Measurements from ENCODE around the gene TOP1. TPM values are rescaled to one million over a fixed set of nuclear protein-coding genes. Genes with fewer than 3 reads are reported as not detected.

TOP1 gene
- total RNA-seq, 1 donor from 2014 or later: 90.8 TPM

DNA sequence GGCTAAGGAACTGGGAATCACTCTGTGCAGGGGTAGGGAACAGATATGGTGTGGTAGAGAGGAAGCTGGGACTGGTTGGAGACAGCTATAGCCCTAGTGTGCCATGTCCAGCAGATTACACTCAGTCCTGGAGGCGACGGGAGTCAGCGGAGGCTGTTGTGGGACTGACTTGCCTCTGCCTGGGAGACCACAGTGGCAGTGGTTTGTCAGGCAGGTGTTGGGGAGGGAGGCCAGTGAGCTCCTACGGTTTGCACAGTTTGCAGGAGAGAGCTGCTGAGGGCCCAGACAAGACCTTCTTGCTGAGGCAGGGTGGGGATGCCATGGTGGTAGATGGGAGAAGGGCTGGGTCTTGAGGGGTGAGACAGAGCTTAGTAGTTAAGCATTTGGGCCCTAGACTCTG is 113.6 kb downstream of the TOP1 start:
- Mint-ChIP-seq H3K4me3 (ENCODE audit: low read depth) (no peak overlapping the region), H3K36me3 (ENCODE audit: insufficient read depth) (peaks cover 9% of the 10 kb centered on the region), H3K27ac (peak overlapping the region; percentile 18), H3K27me3 (no peaks in the 10 kb centered on the region), H3K4me1 (ENCODE audit: low read depth) (peaks cover 38% of the 10 kb centered on the region), H3K9me3 (ENCODE audit: low read depth) (no peaks in the 10 kb centered on the region)
- DNase-seq (ENCODE audit: low spot score, unreplicated experiment): no peak
- TF ChIP-seq, protein P1, sequence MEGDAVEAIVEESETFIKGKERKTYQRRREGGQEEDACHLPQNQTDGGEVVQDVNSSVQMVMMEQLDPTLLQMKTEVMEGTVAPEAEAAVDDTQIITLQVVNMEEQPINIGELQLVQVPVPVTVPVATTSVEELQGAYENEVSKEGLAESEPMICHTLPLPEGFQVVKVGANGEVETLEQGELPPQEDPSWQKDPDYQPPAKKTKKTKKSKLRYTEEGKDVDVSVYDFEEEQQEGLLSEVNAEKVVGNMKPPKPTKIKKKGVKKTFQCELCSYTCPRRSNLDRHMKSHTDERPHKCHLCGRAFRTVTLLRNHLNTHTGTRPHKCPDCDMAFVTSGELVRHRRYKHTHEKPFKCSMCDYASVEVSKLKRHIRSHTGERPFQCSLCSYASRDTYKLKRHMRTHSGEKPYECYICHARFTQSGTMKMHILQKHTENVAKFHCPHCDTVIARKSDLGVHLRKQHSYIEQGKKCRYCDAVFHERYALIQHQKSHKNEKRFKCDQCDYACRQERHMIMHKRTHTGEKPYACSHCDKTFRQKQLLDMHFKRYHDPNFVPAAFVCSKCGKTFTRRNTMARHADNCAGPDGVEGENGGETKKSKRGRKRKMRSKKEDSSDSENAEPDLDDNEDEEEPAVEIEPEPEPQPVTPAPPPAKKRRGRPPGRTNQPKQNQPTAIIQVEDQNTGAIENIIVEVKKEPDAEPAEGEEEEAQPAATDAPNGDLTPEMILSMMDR (IDR thresholded peaks at IDR 0.05; ENCODE audit: unreplicated experiment): no peak

DNA sequence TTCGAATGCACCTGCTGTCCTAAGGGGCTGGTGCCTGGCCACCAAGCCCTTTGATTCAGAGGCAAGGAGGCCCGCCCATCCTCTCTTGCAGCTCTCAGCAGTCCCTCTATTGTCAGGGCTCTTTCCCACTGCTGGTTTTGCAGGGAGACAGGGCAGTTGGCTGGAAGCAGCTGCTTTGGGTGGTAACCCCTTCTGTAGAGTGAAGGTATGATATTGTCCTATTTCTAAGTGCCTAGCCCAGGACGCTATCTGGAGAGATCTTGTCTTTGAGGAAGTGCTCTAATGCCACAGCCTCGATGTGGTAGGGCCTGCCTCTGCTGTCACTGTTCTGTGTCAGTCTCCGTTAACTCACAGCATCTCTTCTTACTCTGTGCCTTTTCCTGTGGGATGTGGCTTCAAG is 114.3 kb downstream of the TOP1 start:
- TF ChIP-seq, protein P1 (IDR thresholded peaks at IDR 0.05; ENCODE audit: unreplicated experiment): no peak
- Mint-ChIP-seq H3K4me1 (ENCODE audit: low read depth) (peaks cover 38% of the 10 kb centered on the region), H3K4me3 (ENCODE audit: low read depth) (no peak overlapping the region), H3K27ac (peak overlapping the region; percentile 47), H3K9me3 (ENCODE audit: low read depth) (no peaks in the 10 kb centered on the region), H3K36me3 (ENCODE audit: insufficient read depth) (peaks cover 9% of the 10 kb centered on the region), H3K27me3 (no peaks in the 10 kb centered on the region)
- DNase-seq (ENCODE audit: low spot score, unreplicated experiment): no peak

DNA sequence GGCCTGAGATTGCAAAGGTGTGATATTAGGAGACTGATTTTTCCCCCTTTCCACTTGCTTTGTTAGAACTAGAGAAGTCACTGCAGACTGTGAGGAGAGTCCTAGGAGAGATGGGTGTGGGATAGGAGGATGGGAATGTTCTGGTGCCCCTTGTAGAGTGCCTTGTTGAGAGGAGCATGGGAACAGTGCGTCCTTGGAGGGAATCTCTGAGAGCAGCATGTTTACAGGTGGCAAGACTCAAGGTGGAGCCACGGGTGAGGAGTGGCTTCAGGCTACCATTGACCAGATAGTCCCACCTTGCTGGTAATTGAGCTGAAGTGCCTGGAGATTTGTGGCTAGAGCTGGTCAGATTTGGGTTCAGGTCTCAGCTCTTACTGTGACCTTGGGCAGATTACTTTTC is 114.7 kb downstream of the TOP1 start:
- Mint-ChIP-seq H3K27me3 (no peaks in the 10 kb centered on the region), H3K27ac (peak overlapping the region; percentile 47), H3K4me1 (ENCODE audit: low read depth) (peaks cover 38% of the 10 kb centered on the region), H3K36me3 (ENCODE audit: insufficient read depth) (peaks cover 9% of the 10 kb centered on the region), H3K4me3 (ENCODE audit: low read depth) (no peak overlapping the region), H3K9me3 (ENCODE audit: low read depth) (no peaks in the 10 kb centered on the region)
- no peak for DNase-seq (ENCODE audit: low spot score, unreplicated experiment)
- TF ChIP-seq, protein P1 (IDR thresholded peaks at IDR 0.05; ENCODE audit: unreplicated experiment): no peak

DNA sequence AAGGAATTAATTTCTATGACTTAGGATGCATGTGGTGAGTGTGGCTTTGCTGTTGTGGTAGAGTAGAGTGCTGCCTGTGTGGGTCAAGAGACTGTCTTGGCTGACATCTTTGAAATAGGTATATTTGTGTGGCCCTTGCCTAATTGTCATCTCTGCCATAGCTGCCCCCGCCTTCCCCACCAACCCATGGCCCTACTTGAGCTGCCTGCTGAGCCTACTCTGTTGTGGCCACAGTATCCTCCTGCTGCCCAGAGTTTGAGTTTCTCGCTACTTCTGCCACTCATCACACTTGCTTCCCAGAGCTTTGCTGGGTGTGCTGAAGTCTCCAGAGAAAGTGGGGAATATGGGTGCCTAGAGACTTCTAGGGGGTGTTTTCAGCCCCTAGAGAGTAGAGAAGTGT is 116.7 kb downstream of the TOP1 start:
- Mint-ChIP-seq H3K4me3 (ENCODE audit: low read depth) (no peak overlapping the region), H3K4me1 (ENCODE audit: low read depth) (peaks cover 28% of the 10 kb centered on the region), H3K27me3 (no peaks in the 10 kb centered on the region)

DNA sequence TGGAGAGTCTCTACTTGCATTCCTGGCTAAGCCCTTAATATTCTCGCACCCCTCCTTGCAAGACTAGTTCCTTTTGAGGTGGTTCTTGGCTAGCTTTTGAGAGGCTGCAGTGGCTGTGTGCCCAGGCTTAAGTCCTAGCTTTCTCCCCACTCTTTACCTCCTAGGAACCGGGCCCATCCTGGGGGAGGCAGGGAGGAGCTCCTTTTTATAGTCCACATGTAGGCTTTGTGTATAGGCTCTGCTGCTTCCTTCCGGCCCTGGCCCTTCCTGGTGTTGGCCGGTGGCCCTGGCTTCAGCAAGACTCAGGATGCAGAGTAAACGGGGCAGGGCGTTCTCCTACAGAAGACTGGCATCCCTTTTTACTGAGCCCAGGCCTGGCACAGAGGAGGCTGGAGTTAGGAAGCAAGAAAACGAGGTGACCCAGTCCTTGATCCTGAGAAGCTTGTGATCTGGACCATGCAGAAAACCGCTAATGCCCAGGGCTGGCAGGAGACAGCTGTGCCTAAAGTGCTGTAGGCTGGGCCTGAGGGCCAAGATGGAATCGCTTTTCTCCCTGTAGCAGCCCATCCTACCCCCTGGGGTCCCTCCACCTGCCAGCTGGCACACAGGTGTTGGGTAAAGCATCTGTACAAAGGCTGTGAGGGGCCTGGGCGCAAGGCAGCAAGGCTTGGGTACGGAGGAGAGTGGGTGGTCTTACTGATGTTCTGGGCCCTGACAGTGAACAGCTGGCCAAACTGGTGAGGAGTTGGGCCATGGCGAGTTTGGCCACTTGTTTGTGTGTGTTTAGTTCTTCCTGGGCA is 117.4 kb downstream of the TOP1 start:
- peaks cover 26% of the 10 kb centered on the region for H3K4me1 Mint-ChIP-seq (ENCODE audit: low read depth)

More for the DNA sequence above, 116.7 kb downstream of the TOP1 start:
- DNase-seq (ENCODE audit: low spot score, unreplicated experiment): no peak
- TF ChIP-seq, protein P1 (IDR thresholded peaks at IDR 0.05; ENCODE audit: unreplicated experiment): no peak
- Mint-ChIP-seq H3K27ac (no peak overlapping the region), H3K9me3 (ENCODE audit: low read depth) (no peaks in the 10 kb centered on the region), H3K36me3 (ENCODE audit: insufficient read depth) (peaks cover 5% of the 10 kb centered on the region)

More for the DNA sequence above, 117.4 kb downstream of the TOP1 start:
- DNase-seq (ENCODE audit: low spot score, unreplicated experiment): no peak
- Mint-ChIP-seq H3K27me3 (no peaks in the 10 kb centered on the region), H3K27ac (peak overlapping the region; percentile 75), H3K36me3 (ENCODE audit: insufficient read depth) (peaks cover 3% of the 10 kb centered on the region), H3K4me3 (ENCODE audit: low read depth) (no peak overlapping the region), H3K9me3 (ENCODE audit: low read depth) (no peaks in the 10 kb centered on the region)
- TF ChIP-seq, protein P1 (IDR thresholded peaks at IDR 0.05; ENCODE audit: unreplicated experiment): no peak

All from progenitor cell of endocrine pancreas (in vitro differentiated cells).